ENCODE data around the gene ARHGAP26. TPM values are rescaled to one million over a fixed set of nuclear protein-coding genes. Genes with fewer than 3 reads are reported as not detected.

Gene ARHGAP26
- polyA plus RNA-seq, 1 donor from 2014 or later, result 0.83 TPM

GRCh38 chr5:143199843-143200242 lies 429.7 kb downstream of the ARHGAP26 start:
- Histone ChIP-seq H3K9ac (ENCODE audit: low read length) (no peak overlapping the region), H3K4me3 (ENCODE audit: low read length) (no peak overlapping the region), H3K79me2 (replicated peaks; ENCODE audit: insufficient read depth, low read length) (no peaks in the 10 kb centered on the region), H2AFZ (ENCODE audit: low read depth, low read length) (no peak overlapping the region), H3F3A (ENCODE audit: insufficient read depth, low read length, poor library complexity, severe bottlenecking) (no peaks in the 10 kb centered on the region), H3K9me2 (ENCODE audit: insufficient read depth, low read length) (no peaks in the 10 kb centered on the region), H3K27ac (ENCODE audit: low read length) (no peak overlapping the region), H3K4me2 (ENCODE audit: low read length) (no peak overlapping the region), H3K27me3 (ENCODE audit: insufficient read depth, low read depth, low read length) (no peaks in the 10 kb centered on the region), H3K36me3 (ENCODE audit: insufficient read depth, low read length) (no peaks in the 10 kb centered on the region), H4K20me1 (ENCODE audit: insufficient read depth) (no peaks in the 10 kb centered on the region), H3K9me3 (ENCODE audit: low read length) (no peaks in the 10 kb centered on the region)
- TF ChIP-seq POLR2AphosphoS5 (IDR thresholded peaks at IDR 0.05), result no peak
- no peak for TF ChIP-seq SMC3 (conservative IDR thresholded peaks at IDR 0.05; ENCODE audit: poor library complexity)
- TF ChIP-seq RAD21 (conservative IDR thresholded peaks at IDR 0.05), result no peak
- no peak for TF ChIP-seq REST (IDR thresholded peaks at IDR 0.05; ENCODE audit: borderline replicate concordance)
- no peak for TF ChIP-seq MXI1 (conservative IDR thresholded peaks at IDR 0.05; ENCODE audit: poor library complexity, severe bottlenecking)

- no peak overlapping the region for H3K9ac ChIP-seq (ENCODE audit: low read length)
- H3K27me3 ChIP-seq (ENCODE audit: insufficient read depth, low read depth, low read length), result no peaks in the 10 kb centered on the region
- TF ChIP-seq CTCF (IDR thresholded peaks at IDR 0.05; ENCODE audit: poor library complexity, severe bottlenecking) (no peak), EP300 (conservative IDR thresholded peaks at IDR 0.05; ENCODE audit: poor library complexity, severe bottlenecking) (no peak), TAF1 (IDR thresholded peaks at IDR 0.05; ENCODE audit: low read depth) (no peak), EZH2 (IDR thresholded peaks at IDR 0.05; ENCODE audit: borderline replicate concordance, insufficient read depth, low read length, poor library complexity, severe bottlenecking) (no peak), RAD21 (conservative IDR thresholded peaks at IDR 0.05) (no peak), MXI1 (conservative IDR thresholded peaks at IDR 0.05; ENCODE audit: poor library complexity, severe bottlenecking) (no peak), POLR2AphosphoS5 (IDR thresholded peaks at IDR 0.05) (no peak), SMC3 (conservative IDR thresholded peaks at IDR 0.05; ENCODE audit: poor library complexity) (no peak), REST (IDR thresholded peaks at IDR 0.05; ENCODE audit: borderline replicate concordance) (no peak)
- H3K36me3 ChIP-seq (ENCODE audit: insufficient read depth, low read length), result no peaks in the 10 kb centered on the region
- no peaks in the 10 kb centered on the region for H3K9me2 ChIP-seq (ENCODE audit: insufficient read depth, low read length)
- H3K9me3 ChIP-seq (ENCODE audit: low read length), result no peaks in the 10 kb centered on the region
- no peaks in the 10 kb centered on the region for H3K79me2 ChIP-seq (replicated peaks; ENCODE audit: insufficient read depth, low read length)
- no peak overlapping the region for H3K27ac ChIP-seq (ENCODE audit: low read length)
- no peak overlapping the region for H2AFZ ChIP-seq (ENCODE audit: low read depth, low read length)
- H3F3A ChIP-seq (ENCODE audit: insufficient read depth, low read length, poor library complexity, severe bottlenecking), result no peaks in the 10 kb centered on the region
- H3K4me3 ChIP-seq (ENCODE audit: low read length), result no peak overlapping the region
- no peaks in the 10 kb centered on the region for H4K20me1 ChIP-seq (ENCODE audit: insufficient read depth)
- no peak overlapping the region for H3K4me2 ChIP-seq (ENCODE audit: low read length)
These were observed 430.7 kb downstream of the ARHGAP26 start for GRCh38 chr5:143200781-143201398.
